Fibroblast of pulmonary artery (primary cell): ENCODE data around the gene TMEM8B.

ENCODE experiments used
- DNase-seq: peaks from one replicate; pipeline ENCODE4 v3.0.0-alpha.2; 2010; ENCODE audit warnings: low read depth
- H3K4me3 ChIP-seq: replicated peaks from 2 replicates; pipeline ENCODE4 v1.5.1; 2011; ENCODE audit warnings: low read depth, mild to moderate bottlenecking, control low read depth, low read length, moderate library complexity
- CTCF ChIP-seq: IDR thresholded peaks from 2 replicates; pipeline ENCODE4 v1.5.1; 2011; ENCODE audit warnings: mild to moderate bottlenecking, control low read depth, low read length, inconsistent platforms; ENCODE audit errors: missing control alignments

Gene TMEM8B

GRCh38 chr9:35798658-35799374, 30.2 kb upstream of the TMEM8B start:
- TF ChIP-seq CTCF = no peak
- H3K4me3 ChIP-seq = no peak overlapping the region
- peak; percentile 29 for DNase-seq

GRCh38 chr9:35800530-35800929, 28.5 kb upstream of the TMEM8B start:
- no peak for DNase-seq
- no peak overlapping the region for H3K4me3 ChIP-seq
- no peak for TF ChIP-seq CTCF

GRCh38 chr9:35801328-35802128, 27.5 kb upstream of the TMEM8B start:
- TF ChIP-seq CTCF = no peak
- no peak for DNase-seq
- no peak overlapping the region for H3K4me3 ChIP-seq

- no peak for TF ChIP-seq CTCF
- DNase-seq = no peak
- H3K4me3 ChIP-seq = no peak overlapping the region
Observed at GRCh38 chr9:35806101-35806500, 22.9 kb upstream of the TMEM8B start.

- TF ChIP-seq CTCF = no peak
- no peak for DNase-seq
- no peak overlapping the region for H3K4me3 ChIP-seq
Observed at GRCh38 chr9:35808433-35808832, 20.6 kb upstream of the TMEM8B start.

GRCh38 chr9:35810122-35810521, 18.9 kb upstream of the TMEM8B start:
- H3K4me3 ChIP-seq = no peak overlapping the region
- TF ChIP-seq CTCF = no peak
- DNase-seq = no peak
